HUES6 (cell line): ENCODE measurements around the gene FAM124A.

ENCODE experiments used
- H3K27ac ChIP-seq: 2 replicates; pipeline ENCODE4 v1.7.0; 2013; ENCODE audit warnings: low read depth, mild to moderate bottlenecking, low read length, inconsistent platforms
- H3K27me3 ChIP-seq: 2 replicates; pipeline ENCODE4 v1.6.1; 2013; ENCODE audit warnings: low read length; ENCODE audit not compliant: control insufficient read depth, insufficient read depth
- H3K36me3 ChIP-seq: 2 replicates; pipeline ENCODE4 v1.6.1; 2013; ENCODE audit warnings: low read length; ENCODE audit not compliant: control insufficient read depth, insufficient read depth
- H3K4me1 ChIP-seq: 2 replicates; pipeline ENCODE4 v1.6.1; 2013; ENCODE audit warnings: low read length; ENCODE audit not compliant: control insufficient read depth, insufficient read depth
- H3K4me3 ChIP-seq: 2 replicates; pipeline ENCODE4 v1.5.1; 2013; ENCODE audit warnings: low read depth, low read length
- H3K9ac ChIP-seq: one replicate; pipeline ENCODE4 v1.6.1; 2013; ENCODE audit warnings: mild to moderate bottlenecking, low read length
- H3K9me3 ChIP-seq: 2 replicates; pipeline ENCODE4 v1.6.1; 2013; ENCODE audit warnings: low read depth, low read length; ENCODE audit not compliant: control insufficient read depth, insufficient read depth

FAM124A gene

DNA sequence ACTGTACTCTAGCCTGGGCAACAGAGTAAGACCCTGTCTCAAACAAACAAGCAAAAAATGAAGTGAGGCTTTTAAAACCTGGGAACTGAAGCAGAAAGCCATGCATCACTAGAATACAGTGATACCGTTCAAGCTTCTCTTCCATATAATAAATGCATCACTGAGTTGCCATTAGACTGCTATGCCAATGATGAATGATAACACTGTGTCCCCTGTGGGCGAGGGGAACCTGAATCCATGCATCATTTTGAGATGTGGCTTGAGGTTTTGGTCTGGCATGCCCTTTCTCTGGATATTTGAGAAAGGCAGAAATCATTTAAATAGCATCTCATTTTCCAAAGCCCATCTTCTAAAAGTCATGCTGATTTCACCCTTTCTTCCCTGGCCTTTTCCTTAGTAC lies 1.5 kb upstream of the FAM124A start:
- no peak overlapping the region for H3K27ac ChIP-seq
- H3K4me1 ChIP-seq, result peaks cover 35% of the 10 kb centered on the region
- H3K9ac ChIP-seq, result no peak overlapping the region
- H3K9me3 ChIP-seq, result peaks cover 5% of the 10 kb centered on the region; the same call in 1 of the 2 replicates
- H3K36me3 ChIP-seq, result peaks cover 8% of the 10 kb centered on the region; the same call in 1 of the 2 replicates
- H3K4me3 ChIP-seq, result no peak overlapping the region
- H3K27me3 ChIP-seq, result peaks cover 28% of the 10 kb centered on the region

DNA sequence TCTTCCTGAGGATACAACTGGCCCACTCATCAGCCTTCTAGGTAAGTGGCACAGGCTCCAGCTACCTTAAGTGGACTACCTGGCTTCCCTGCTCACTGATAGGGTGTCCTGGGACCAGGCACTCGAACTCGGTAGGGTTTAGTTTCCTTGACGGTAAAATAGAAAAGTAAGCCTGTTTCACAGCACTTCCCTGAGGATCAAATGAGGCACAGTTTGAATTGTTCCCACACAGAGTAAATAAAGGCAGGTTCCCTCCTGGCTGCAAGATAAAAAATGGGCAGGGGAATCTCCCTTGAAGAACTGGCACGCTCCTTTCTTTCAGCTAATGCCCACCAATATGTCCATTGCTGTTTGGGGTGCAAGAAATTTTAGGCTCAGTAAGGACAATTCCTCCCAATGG lies 1.1 kb upstream of the FAM124A start:
- Histone ChIP-seq H3K4me1 (peaks cover 38% of the 10 kb centered on the region), H3K9me3 (peaks cover 5% of the 10 kb centered on the region; the same call in 1 of the 2 replicates), H3K27ac (no peak overlapping the region), H3K27me3 (peaks cover 28% of the 10 kb centered on the region), H3K9ac (no peak overlapping the region), H3K36me3 (peaks cover 11% of the 10 kb centered on the region), H3K4me3 (peak overlapping the region; percentile 92)

- H3K4me1 ChIP-seq, result peaks cover 43% of the 10 kb centered on the region
- H3K4me3 ChIP-seq, result peak overlapping the region; percentile 92
- peaks cover 17% of the 10 kb centered on the region for H3K36me3 ChIP-seq
- H3K27ac ChIP-seq, result no peak overlapping the region
- H3K27me3 ChIP-seq, result peaks cover 28% of the 10 kb centered on the region
- H3K9me3 ChIP-seq, result 0 out of 2 replicates have a peak, but pooled peaks cover under 1% of the 10 kb centered on the region
- peak overlapping the region; percentile 78 for H3K9ac ChIP-seq
Observed at GRCh38 chr13:51221674-51222036, 543 bp upstream of the FAM124A start.

- peak overlapping the region; percentile 42 for H3K27ac ChIP-seq
- no peaks in the 10 kb centered on the region for H3K9me3 ChIP-seq
- H3K4me1 ChIP-seq, result peaks cover 52% of the 10 kb centered on the region
- H3K4me3 ChIP-seq, result peak overlapping the region; percentile 92
- H3K9ac ChIP-seq, result peak overlapping the region; percentile 90
- H3K36me3 ChIP-seq, result peaks cover 27% of the 10 kb centered on the region
- H3K27me3 ChIP-seq, result peaks cover 28% of the 10 kb centered on the region
Observed at GRCh38 chr13:51222686-51223559, 725 bp downstream of the FAM124A start.

DNA sequence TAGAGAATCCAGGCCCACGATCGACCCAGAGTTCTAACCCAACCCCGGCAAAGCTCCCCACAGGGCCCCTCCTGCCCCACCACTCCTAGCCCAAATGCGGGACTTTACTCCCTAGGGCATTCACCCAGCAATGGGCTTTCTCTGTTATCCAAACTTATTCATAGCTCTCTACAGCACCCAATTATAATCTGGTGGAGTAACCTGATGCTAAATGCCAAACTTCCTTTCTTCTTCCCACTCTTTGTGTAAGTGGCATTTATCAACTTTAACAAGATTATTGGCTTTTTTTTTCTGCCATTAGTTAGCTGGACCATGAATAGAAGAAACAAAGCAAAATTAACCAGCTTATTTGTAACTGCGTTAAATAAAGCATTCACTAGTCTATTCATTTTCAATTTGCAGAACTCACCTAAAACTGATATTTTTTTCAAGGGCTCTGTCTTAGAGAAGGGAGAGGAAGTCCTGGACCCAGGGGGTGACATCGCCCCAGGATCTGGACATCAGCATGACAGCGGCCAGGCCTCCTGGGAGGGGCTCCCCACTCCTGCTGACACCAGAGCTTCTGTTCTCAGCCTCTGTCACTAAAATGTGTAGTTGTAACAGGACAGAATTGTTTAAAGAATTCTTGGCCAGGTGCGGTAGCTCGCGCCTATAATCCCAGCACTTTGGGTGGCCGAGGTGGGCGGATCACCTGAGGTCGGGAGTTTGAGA lies 1.5 kb downstream of the FAM124A start:
- peak overlapping the region; percentile 42 for H3K27ac ChIP-seq
- peaks cover 52% of the 10 kb centered on the region for H3K4me1 ChIP-seq
- H3K36me3 ChIP-seq, result peaks cover 27% of the 10 kb centered on the region
- peak overlapping the region; percentile 92 for H3K4me3 ChIP-seq
- H3K9me3 ChIP-seq, result no peaks in the 10 kb centered on the region
- peak overlapping the region; percentile 90 for H3K9ac ChIP-seq
- peaks cover 28% of the 10 kb centered on the region for H3K27me3 ChIP-seq

- H3K27ac ChIP-seq, result no peak overlapping the region
- peaks cover 28% of the 10 kb centered on the region for H3K27me3 ChIP-seq
- H3K36me3 ChIP-seq, result peaks cover 30% of the 10 kb centered on the region
- H3K9me3 ChIP-seq, result no peaks in the 10 kb centered on the region
- H3K4me1 ChIP-seq, result peaks cover 60% of the 10 kb centered on the region
- peak overlapping the region; percentile 22; the same call in 1 of the 2 replicates for H3K4me3 ChIP-seq
- H3K9ac ChIP-seq, result no peak overlapping the region
Observed at GRCh38 chr13:51225029-51225428, 2.8 kb downstream of the FAM124A start.

DNA sequence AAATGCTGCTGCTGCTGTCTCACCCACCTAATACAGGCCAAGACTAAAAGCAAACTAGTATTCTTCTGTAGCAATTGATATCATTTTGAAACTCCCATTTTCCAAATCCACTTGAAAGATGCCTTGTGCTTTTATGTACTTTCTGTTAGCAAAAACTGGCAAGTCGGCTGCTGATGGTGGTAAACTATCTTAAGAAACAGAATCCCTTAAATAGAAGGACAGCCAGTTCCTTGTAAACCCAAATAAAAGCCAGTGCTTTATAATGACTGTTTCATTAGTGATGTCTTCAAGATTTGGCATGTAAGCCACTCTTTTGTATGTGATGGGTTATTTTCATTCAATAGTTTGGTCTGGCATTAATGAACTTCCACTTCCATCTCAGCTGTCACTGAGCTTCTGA lies 5.2 kb downstream of the FAM124A start:
- Histone ChIP-seq H3K27me3 (peaks cover 13% of the 10 kb centered on the region; the same call in 1 of the 2 replicates), H3K27ac (no peak overlapping the region), H3K9me3 (no peaks in the 10 kb centered on the region), H3K4me1 (peaks cover 58% of the 10 kb centered on the region), H3K4me3 (no peak overlapping the region), H3K36me3 (peaks cover 42% of the 10 kb centered on the region), H3K9ac (no peak overlapping the region)

GRCh38 chr13:51229101-51229719 lies 7.0 kb downstream of the FAM124A start:
- Histone ChIP-seq H3K4me1 (peaks cover 52% of the 10 kb centered on the region), H3K4me3 (no peak overlapping the region), H3K9me3 (no peaks in the 10 kb centered on the region), H3K9ac (no peak overlapping the region), H3K27me3 (no peaks in the 10 kb centered on the region), H3K36me3 (peaks cover 51% of the 10 kb centered on the region), H3K27ac (no peak overlapping the region)

GRCh38 chr13:51229731-51230130 lies 7.5 kb downstream of the FAM124A start:
- no peaks in the 10 kb centered on the region for H3K9me3 ChIP-seq
- H3K4me3 ChIP-seq, result no peak overlapping the region
- no peak overlapping the region for H3K27ac ChIP-seq
- peaks cover 52% of the 10 kb centered on the region for H3K4me1 ChIP-seq
- H3K27me3 ChIP-seq, result no peaks in the 10 kb centered on the region
- peaks cover 51% of the 10 kb centered on the region for H3K36me3 ChIP-seq
- H3K9ac ChIP-seq, result no peak overlapping the region

- Histone ChIP-seq H3K4me3 (no peak overlapping the region), H3K27me3 (no peaks in the 10 kb centered on the region), H3K9ac (no peak overlapping the region)
Observed at GRCh38 chr13:51230477-51231105, 8.4 kb downstream of the FAM124A start.

More at GRCh38 chr13:51230477-51231105, 8.4 kb downstream of the FAM124A start:
- Histone ChIP-seq H3K27ac (no peak overlapping the region), H3K36me3 (peaks cover 44% of the 10 kb centered on the region), H3K4me1 (peaks cover 52% of the 10 kb centered on the region), H3K9me3 (no peaks in the 10 kb centered on the region)
